SU-DHL-6 (cell line): ENCODE data around the gene TMOD1.

Source experiments
- CTCF ChIP-seq: fragments of 200-600 bp; sonication (generic); IDR thresholded peaks from one replicate; pipeline ENCODE4 v1.5.1; 2017; ENCODE audit warnings: antibody characterized with exemption, mild to moderate bottlenecking, low read length, moderate library complexity; ENCODE audit not compliant: insufficient read depth, poor library complexity, severe bottlenecking
- EZH2phosphoT487 ChIP-seq: fragments of 200-600 bp; sonication (generic), shearing (Covaris generic); conservative IDR thresholded peaks from 2 replicates; pipeline ENCODE4 v1.6.1; 2018; ENCODE audit warnings: mild to moderate bottlenecking, antibody characterized with exemption, low read length, moderate library complexity, mixed read lengths

- TF ChIP-seq CTCF: no peak
- TF ChIP-seq EZH2phosphoT487: no peak
These were observed 13.6 kb upstream of the TMOD1 start for GRCh38 chr9:97487861-97488260.
